Left lobe of liver (tissue), 2 donors: ENCODE data around the gene SHROOM1. TPM values are rescaled to one million over a fixed set of nuclear protein-coding genes. Genes with fewer than 3 reads are reported as not detected.

Experiments used
- ATAC-seq: fragments of 200-7000 bp; cut with Tn5 transposase; one replicate; pipeline ENCODE4 v1.9.1; 2020; ENCODE audit warnings: mild to moderate bottlenecking, moderate library complexity
- DNase-seq: peaks from one replicate; pipeline ENCODE4 v3.0.0-alpha.2; 2020; ENCODE audit warnings: low spot score
- total RNA-seq: library from RNA; stranded (reverse); gene quantifications from one replicate; pipeline ENCODE4 v1.2.1, GENCODE V29; 2021
- donor health status: DM: no; HTN: no; CAD: no; lungs with moderate emphysema.
- donor health status: DM: no; HTN: yes; CAD: no.

SHROOM1 gene, protein sequence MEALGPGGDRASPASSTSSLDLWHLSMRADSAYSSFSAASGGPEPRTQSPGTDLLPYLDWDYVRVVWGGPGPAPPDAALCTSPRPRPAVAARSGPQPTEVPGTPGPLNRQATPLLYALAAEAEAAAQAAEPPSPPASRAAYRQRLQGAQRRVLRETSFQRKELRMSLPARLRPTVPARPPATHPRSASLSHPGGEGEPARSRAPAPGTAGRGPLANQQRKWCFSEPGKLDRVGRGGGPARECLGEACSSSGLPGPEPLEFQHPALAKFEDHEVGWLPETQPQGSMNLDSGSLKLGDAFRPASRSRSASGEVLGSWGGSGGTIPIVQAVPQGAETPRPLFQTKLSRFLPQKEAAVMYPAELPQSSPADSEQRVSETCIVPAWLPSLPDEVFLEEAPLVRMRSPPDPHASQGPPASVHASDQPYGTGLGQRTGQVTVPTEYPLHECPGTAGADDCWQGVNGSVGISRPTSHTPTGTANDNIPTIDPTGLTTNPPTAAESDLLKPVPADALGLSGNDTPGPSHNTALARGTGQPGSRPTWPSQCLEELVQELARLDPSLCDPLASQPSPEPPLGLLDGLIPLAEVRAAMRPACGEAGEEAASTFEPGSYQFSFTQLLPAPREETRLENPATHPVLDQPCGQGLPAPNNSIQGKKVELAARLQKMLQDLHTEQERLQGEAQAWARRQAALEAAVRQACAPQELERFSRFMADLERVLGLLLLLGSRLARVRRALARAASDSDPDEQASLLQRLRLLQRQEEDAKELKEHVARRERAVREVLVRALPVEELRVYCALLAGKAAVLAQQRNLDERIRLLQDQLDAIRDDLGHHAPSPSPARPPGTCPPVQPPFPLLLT
- 41.3 TPM for total RNA-seq

DNA sequence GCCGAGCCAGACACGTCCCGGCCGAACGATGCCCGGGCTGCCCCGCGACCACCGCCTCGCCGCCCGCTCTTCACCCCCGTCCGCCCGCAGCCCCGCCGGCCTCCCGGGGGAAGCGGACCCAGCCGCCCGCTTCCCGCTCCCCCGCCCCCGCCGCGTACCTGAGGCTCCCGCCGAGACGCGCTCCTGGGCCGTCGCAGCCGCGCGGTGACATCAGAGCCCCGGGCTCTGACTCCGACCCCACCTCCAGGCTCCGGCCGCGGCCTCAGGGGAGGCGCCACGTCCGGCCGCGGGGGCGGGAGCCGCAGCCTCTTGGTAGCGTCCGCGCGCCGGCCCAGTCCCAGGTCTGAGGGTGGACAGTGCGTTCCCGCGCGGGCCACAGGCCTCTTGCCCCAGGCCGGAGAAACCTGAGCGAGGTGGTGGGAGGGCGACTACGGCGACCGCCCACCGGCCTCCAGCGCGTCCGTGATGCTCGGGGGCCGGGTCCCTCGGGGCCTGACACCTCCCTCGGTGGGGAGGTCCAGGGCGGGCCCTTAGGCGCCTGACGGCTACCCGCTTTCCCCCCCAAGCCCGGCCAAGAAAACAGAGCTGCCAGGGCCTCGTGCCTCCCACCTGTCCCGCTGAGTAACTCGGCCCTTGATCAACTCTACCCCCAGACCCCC lies at the start of gene SHROOM1:
TSS of gene SHROOM1 (minus strand) at position 212 of the 659 bp plus-strand sequence. CDS start 4,507 bp downstream, outside the sequence.
- DNase-seq (peak; percentile 88), ATAC-seq (peak; percentile 84)

DNA sequence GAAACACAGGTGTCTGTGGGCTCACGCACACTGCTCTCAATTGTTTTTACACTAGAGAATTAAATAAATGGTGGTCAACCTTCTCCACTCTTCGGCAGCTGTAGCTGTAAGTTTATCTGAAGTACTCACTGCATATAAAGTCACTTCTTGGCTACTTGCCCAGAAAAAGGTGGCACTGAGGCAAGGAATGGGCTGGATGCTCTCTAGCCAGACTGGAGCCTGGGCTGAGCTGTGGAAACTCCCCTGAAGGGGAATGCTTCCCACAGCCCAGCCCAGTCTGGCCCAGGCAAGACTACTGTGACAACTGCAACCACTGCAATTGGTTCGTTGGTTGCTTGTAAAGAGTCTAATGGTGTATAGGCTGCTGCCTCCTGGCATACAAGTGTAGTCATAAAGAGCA lies 47.5 kb upstream of the SHROOM1 start:
- DNase-seq: no peak
- peak; percentile 27 for ATAC-seq

DNA sequence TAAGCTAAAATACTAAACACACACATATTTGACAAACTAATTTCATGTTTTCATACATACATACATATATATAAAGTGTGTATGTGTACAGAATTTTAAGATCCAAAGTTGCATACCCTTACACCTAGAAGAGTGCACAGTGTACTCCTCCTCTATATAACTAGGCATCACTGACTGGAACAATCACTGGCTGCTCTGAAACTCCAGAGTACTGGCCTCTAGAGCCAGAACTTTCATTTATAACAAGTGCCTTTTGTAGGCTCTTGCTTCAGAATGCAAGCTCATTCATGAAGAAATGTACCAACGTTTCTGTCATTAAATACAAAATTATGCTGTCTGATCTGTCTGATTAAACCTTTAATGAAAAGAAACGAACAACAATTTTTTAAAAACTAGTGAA lies 47.0 kb upstream of the SHROOM1 start:
- no peak for ATAC-seq
- DNase-seq: no peak

DNA sequence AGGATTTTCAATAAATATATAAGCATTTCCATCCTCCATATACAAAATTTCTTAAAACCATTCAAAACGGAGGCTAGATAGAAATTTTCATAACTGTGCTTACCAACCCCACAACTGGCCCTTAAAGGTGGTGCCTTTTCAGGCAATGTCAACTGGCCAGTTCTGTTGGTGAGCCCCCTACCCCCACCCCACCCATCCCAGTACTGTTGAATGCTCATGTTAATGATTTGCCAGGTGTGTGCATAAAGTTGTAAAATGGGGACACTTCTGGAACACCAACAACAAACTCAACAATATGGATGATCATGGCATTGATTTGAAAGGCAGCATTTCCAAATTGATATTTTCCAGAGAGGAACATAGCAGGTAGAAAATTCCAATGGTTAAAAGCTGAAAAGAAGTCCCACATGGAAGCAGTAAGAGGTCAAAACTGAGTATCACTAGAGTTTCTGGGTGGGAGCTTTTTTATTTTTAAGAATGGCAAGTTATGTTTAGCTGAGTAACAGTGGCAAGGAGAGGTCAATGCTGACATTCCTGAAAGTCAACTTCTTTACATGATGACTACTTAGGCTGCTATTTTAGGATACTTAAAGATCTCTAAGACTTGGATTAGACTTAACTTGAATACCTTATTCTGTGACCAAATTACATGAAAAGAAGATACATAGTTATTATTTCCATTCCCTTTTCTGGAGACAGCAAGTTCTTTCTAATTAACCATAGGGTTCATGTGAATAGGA lies 45.7 kb upstream of the SHROOM1 start:
- DNase-seq (no peak), ATAC-seq (peak; percentile 14)

DNA sequence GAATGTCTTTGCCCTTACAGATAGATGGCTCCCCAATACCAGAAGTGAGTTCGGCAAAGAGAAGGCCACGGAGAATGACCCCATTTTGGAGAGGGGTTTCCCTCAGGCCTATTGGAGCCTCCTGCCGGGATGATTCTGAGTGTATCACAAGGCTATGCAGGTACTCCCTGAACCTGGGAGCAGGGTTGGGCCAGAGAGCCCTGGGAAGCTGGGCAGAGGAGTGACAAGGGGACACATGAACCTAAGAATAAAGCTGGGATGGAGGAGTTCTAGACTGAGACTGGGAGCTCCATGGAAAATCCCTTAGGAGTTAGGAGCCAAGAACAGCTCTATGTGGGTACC lies 43.5 kb upstream of the SHROOM1 start:
- DNase-seq (no peak), ATAC-seq (peak; percentile 12)

DNA sequence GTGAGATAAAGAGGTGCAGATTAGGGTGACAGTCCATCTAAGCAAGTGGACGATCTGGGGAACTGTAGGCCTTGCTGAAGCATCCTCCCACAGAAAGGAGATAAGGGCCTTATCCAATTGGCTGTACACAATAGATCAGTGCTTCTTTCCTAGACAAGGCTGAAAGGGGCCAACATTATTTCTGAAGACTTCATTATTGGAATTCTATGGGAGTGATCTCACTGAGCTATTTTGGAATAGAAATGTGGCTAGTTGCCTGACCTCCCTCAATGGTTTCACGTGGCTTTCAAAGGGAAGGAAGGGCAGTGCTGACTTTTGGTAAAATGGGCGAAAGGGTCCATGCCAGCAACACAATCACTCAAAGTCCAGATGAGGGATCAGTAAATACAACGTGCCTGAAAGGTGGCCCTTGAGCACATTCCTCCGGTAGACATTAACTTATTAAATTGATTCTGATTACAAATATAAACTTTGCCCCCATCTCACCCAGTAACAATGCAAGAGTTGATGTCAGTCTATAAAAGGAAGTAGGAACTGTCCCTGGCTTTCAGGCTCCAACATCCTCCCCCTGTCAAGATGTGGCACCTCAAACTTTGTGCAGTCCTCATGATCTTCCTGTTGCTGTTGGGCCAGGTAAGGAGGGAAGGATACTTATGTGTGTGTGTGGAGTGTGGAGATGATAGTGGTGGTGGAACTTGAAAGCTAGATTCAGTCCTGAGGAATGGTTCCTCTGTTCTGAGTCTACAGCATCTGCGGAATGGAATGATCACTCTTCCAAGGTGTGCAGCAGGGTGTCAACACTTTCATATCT lies 42.9 kb upstream of the SHROOM1 start, which contains the start of gene LEAP2:
TSS of gene LEAP2 (plus strand) at position 550 of the 811 bp plus-strand sequence. CDS start at position 577, 27 bp downstream.
- ATAC-seq (peak; percentile 69), DNase-seq (peak; percentile 89)

DNA sequence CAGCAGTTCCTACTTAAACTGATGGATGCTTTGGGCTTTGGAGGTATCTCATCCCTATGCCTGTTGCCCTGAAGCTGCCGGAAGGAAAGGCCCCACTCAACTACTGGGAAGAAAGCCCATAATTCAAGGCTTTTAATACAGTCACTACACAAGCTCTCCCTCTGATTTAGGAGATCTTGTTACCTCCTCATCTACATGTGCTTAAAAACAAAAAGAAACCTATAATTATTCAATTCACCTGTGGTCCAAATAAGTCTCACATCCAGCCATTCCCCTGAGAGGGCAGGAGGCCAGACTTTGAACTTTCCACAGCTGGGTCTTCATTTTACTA lies 42.3 kb upstream of the SHROOM1 start:
- ATAC-seq (no peak), DNase-seq (peak; percentile 67)

DNA sequence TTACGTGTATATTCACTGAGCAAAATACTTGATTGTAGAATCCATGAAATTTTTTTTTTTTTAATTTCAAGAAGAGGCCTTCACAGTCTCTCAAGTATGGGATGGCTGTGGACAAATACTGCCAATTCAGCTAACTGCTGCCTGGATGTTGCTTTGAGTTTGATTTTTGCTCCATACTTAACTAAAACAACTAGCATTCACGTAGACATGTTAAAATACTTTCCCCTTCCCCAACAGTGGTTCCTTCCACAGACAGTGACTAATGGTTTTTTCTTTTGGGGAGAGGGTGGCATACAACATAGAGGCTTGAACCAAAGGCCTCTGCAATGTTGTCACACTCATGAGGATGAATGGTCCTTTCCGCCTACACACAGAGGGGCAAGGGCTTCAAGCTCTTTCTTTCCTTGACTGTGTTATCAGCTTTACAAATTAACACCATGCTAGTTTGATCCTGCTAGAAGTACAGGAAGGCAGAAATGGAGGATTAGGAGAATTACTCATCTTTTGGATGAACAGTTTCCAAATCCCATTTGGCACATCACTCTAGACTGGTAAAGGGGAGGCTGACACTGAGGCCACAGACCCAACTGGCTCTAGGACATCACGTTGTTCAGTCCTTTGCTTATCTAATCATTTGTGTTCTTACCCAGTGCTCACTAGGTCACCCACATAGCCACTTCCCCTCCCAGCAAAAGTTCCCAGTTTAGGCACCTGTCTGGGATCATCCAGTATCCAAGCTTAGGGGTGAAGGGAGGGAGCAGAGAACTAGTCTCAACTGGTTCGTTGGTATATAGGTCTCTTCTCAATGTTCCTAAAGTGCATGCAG lies 41.2 kb upstream of the SHROOM1 start:
- ATAC-seq (peak; percentile 1), DNase-seq (no peak)

DNA sequence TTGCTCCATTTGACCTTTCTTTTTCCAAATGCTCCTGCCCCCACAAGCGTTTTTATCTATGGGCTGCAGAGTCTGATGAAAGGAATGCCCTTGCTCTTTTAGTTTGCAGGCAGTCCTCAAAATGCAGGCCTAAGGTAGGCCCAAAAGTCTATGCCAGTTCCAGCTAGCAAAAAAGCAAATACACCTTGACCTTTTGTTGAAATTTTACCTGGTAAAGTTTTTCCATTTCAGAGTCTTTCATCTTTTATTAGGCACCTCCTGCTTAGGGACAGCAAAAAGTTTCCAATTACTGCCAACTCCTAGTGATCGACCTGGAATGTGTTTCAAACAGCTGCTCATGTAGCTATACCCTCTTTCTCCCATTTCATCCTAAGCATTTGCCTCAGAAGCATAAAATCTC lies 40.4 kb upstream of the SHROOM1 start:
- ATAC-seq (peak; percentile 5), DNase-seq (no peak)

DNA sequence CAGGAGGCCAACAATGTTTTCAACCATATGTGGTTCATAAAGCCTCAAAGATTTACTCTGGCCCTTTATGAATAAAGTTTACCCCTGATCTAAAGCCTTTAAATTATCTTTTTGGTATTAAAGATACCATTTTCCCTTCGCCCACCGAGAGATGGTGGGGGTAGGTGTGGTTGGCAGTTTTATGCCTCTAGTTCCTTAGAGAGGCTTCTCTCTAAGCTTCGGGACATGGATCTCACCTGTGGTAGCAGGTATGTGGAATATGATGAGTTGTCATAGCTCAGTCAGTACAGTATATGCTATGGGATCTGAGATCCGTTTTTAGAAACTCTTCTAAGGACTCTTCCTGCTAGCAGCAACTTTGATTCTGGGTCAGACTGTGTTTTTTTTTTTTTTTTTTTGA lies 38.3 kb upstream of the SHROOM1 start:
- ATAC-seq (no peak), DNase-seq (no peak)

DNA sequence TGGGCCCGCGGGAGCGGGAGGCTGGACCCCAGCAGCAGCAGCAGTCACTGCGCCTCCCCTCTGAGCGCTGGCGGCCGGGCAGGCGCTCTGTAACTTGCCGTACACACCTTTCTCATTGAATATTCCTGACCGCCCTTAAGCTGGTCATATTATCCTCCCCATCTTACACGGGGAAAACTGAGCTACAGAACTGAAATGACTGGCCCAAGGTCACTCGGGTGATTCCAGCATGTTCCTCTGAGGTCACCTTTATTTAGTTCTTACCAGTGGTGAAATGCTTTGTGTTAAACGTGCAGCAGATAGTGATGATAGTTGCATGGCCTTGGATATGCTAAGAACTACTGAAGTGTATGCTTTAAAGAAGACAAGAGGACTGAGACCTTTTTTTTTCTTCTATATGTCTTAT lies 36.6 kb upstream of the SHROOM1 start:
- ATAC-seq: peak; percentile 2
- DNase-seq: no peak

DNA sequence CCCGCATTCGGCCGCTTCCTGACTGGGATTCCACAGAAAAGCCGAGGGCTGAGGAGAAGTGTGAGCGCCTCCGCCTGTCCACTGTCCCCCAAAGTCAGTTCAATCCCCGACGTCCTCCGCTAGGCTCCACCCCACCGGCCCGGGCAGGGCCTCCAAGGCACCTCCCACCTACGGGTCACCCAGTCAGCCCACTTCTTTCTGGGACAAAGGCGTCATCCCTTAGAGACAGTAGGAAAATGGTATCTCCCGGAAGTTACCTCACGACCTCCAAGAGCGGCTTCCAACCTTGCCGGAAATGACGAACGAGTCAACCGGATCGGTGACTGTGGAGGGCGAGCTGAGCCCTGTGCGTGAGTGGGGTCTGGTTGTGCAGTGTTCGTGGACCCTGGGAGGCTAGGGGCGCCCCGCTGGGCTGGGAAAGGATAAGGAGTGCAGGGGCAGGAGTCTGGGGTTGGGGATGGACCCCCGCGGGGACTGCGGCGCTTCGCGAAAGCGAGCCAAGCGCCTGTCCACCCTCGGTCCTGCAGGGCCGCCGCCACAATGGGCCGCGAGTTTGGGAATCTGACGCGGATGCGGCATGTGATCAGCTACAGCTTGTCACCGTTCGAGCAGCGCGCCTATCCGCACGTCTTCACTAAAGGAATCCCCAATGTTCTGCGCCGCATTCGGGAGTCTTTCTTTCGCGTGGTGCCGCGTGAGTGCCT lies 36.0 kb upstream of the SHROOM1 start, which contains the start of the genes GDF9 and UQCRQ:
TSS of gene GDF9 (minus strand) at position 128 of the 704 bp plus-strand sequence. CDS start 1,936 bp downstream, outside the sequence.
TSS of gene UQCRQ (plus strand) at position 301 of the 704 bp plus-strand sequence. CDS start at position 541, 240 bp downstream.
- DNase-seq (peak; percentile 98), ATAC-seq (peak; percentile 94)

DNA sequence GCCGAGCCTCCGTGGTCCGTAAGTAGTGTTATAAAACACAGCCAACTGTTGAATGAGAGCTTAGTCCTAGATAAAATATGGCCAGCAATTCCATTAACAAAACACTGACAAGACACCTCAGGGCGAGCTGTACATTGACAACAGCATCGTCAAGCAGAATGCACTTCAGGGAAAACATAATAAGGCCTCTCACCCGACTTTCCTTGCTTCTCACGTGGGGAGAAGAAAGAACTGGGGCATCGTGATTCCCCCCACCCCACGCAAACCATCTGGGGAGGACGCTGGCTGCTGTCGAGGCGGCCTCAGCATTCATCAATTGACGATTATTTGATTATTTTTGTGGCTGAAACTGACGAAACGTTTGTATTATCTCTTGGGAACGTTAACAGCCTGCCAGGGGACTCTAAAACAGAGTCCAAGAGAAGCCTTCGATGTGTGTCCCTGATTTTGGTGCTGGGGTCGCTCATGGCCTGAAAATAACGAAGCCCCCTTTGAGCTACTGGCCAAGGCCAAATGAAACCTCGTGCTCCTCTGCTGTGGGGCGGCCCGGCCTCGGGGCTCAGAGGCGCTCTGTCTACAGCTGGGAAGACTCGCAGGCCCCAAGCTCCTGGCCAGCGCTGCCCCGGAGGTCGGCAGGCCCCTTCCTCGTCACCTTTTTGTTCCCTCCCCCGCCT lies 35.4 kb upstream of the SHROOM1 start:
- DNase-seq: no peak
- no peak for ATAC-seq

DNA sequence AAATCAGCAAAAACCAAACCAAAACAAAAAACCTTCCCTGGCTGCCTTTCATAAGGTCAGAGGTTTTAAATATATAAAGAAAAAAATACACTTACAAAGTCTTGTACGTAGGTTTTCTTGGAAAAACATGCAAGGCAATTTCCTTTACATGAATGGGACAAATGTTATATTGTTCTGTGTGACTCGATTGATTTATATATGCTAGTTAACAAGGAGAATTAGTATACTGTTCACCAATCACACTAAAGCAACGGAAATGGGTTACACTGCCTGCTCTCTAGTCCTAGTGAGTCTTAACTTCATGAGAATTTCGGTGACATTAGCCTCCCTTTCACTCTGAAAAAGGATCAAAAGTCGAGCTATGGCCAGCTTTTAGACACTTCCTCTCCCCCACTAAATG lies 30.3 kb upstream of the SHROOM1 start:
- ATAC-seq (no peak), DNase-seq (no peak)

DNA sequence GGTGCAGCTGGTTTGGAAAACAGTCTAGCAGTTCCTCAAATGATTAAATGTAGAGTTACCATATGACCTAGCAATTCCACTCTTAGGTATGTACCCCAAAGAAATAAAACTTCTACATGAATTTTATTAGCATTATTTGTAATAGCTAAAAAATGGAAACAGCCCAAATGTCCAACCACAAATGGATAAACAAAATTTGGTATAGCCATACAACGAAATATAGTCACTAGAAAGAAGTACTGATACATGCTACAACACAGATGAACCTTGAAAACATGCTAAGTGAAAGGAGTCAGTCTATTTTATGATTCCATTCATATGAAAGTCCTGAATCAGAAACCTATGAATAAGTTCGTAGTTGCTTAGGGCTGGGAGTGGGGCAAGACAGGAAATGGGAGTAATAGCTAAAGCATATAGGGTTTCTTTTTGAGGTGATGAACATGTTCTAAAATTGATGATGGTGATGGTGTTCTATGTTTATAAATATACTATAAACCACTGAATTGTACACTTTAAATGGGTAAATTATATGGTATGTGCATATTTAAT lies 29.5 kb upstream of the SHROOM1 start:
- no peak for DNase-seq
- ATAC-seq: no peak

DNA sequence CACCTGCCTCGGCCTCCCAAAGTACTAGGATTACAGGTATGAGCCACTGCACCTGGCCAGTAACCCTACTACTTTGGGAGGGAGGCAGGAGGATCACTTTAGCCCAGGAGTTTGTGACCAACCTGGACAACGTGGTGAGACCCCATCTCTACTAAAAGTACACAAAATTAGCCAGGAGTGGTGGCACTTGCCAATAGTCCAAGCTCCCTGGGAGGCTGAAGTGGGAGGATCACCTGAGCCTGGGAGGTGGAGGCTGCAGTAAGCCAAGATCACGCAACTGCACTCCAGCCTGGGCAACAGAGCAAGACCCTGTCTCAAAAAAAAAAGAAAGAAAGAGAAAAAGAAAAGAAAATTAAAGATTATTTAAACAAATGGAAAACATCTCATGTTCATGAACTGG lies 25.6 kb upstream of the SHROOM1 start:
- no peak for ATAC-seq
- peak; percentile 16 for DNase-seq

DNA sequence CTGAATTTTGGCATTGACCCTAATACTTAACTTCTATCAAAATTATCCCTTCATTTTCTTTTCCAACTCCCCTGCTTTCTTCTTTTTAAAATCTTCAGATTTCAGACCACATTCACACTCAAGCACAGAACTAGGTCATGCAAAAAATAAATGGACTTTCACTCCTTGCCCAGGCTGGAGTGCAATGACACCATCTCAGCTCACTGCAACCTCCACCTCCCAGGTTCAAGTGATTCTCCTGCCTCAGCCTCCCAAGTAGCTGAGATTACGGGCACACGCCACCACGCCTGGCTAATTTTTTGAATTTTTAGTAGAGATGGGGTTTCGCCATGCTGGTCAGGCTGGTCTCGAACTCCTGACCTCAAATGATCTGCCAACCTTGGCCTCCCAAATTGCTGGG lies 24.5 kb upstream of the SHROOM1 start:
- ATAC-seq (peak; percentile 38), DNase-seq (peak; percentile 44)
